ENCODE measurements around the gene PIGT.
"Not testable (repeated sequence)": the region's sequence is repeated elsewhere in the genome, so short reads cannot be mapped to it uniquely, and the experiment has no call there.

The PIGT gene

DNA sequence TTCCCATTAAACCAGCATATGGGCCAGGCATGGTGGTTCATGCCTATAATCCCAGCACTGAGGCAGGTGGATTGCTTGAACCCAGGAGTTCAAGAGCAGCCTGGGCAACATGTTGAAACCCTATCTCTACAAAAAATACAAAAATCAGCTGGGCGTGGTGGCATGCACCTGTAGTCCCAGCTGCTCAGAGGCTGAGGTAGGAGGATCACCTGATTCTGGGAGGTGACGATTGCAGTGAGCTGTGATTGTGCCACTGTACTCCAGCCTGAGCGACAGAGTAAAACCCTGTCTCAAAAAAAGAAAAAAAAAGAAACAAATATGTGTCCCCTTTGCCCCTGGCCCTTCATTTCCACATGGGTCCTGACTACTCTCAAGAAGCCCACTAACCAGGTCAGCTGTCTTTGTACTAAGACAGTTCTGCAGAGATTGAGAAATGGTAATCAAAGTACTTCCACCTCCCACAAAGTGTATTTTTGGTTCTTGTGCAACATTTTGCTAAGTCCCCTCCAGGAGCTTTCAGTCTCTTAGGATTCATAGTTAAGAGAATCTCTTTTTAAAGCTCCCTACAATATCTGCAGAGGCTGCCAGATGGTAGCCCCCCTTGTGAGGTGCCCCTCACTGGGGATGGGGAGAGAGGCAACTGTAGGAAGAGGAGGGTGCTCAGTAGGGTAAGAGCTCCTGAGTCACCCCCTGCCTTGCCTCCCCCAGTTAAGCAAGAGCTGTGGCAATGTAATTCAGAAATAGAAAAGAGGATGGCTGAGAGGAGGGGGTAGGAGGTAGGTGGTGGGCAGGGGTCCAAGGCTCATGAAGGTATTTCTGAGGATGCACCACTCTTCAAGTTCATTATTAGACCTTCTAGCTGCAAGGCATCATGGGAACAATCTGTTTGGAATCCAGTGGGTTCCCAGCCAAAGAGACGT lies 37.1 kb downstream of the PIGT start:
- peak overlapping the region; percentile 22 for H3K27ac Mint-ChIP-seq
- peaks cover 5% of the 10 kb centered on the region for H3K4me1 Mint-ChIP-seq (ENCODE audit: low read depth)
- H3K27me3 Mint-ChIP-seq (ENCODE audit: low read depth), result peaks cover 7% of the 10 kb centered on the region

DNA sequence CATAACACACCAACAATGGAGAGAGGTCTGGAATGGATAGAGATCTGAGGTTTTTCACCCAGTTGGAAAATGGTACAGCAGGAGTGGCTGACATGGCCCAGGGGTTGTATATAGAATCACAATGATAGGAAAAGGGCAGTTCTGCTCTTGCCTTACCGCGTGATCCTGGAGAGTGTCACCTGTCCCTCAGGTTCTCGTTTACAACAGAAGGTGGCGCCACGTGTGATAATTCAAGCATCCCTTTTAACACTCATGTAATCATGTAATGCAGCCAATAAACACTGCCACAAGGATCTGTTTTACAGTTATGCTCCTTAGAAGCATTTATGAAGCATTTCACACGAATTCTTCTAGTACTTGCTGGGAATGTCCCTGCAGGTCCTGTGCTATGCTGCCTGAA lies 40.7 kb downstream of the PIGT start:
- Mint-ChIP-seq H3K27me3 (ENCODE audit: low read depth) (peaks cover 12% of the 10 kb centered on the region), H3K36me3 (ENCODE audit: low read depth) (no peaks in the 10 kb centered on the region), H3K4me1 (ENCODE audit: low read depth) (peaks cover 2% of the 10 kb centered on the region), H3K27ac (no peak overlapping the region), H3K4me3 (no peak overlapping the region), H3K9me3 (no peaks in the 10 kb centered on the region)

More for the DNA sequence above, 37.1 kb downstream of the PIGT start:
- no peaks in the 10 kb centered on the region for H3K9me3 Mint-ChIP-seq
- no peak overlapping the region for H3K4me3 Mint-ChIP-seq
- H3K36me3 Mint-ChIP-seq (ENCODE audit: low read depth), result no peaks in the 10 kb centered on the region

DNA sequence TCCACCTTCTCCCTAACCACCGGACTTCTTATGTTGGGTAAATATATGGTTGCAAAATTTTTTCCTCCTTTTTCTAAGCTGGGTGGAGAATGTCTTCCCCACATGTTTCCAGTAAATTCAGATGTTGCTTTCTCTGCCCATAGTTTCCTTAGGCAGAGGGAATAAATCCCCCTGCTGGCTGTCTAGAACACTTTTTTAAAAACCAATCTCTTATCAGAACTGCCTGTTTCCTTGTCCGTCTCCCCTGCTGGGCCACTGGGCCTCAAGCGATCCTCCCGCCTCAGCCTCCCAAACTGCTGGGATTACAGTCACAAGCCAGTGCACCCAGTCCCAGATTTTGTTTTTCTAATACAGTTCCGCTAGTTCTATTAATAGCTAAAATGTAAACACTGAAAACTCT lies 43.7 kb downstream of the PIGT start:
- Mint-ChIP-seq H3K9me3 (no peaks in the 10 kb centered on the region), H3K27me3 (ENCODE audit: low read depth) (peaks cover 12% of the 10 kb centered on the region), H3K36me3 (ENCODE audit: low read depth) (no peaks in the 10 kb centered on the region)

DNA sequence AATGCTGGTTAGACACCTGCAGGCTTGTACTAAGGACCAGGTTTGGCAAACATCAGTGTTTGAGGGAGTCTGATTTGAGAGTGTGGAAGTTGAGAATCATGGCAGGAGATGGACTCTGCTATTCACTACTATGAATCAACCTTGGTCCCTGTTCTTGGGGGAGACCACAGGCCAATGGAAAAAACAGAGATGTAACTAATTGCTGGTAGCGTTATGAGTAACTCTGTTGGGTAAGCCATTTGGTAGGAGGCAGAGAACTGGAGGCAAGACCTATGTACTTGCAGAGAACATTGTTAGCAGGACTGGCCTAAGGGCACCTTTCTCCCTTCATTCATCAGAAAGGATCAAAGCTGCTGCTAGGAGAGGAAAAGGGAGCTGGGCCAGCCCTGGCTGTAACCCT lies 45.3 kb downstream of the PIGT start:
- Mint-ChIP-seq H3K27ac (no peak overlapping the region), H3K36me3 (ENCODE audit: low read depth) (no peaks in the 10 kb centered on the region), H3K4me3 (no peak overlapping the region), H3K27me3 (ENCODE audit: low read depth) (peaks cover 12% of the 10 kb centered on the region), H3K9me3 (no peaks in the 10 kb centered on the region), H3K4me1 (ENCODE audit: low read depth) (no peaks in the 10 kb centered on the region)

More for the DNA sequence above, 43.7 kb downstream of the PIGT start:
- no peak overlapping the region for H3K4me3 Mint-ChIP-seq
- H3K27ac Mint-ChIP-seq, result no peak overlapping the region
- no peaks in the 10 kb centered on the region for H3K4me1 Mint-ChIP-seq (ENCODE audit: low read depth)

DNA sequence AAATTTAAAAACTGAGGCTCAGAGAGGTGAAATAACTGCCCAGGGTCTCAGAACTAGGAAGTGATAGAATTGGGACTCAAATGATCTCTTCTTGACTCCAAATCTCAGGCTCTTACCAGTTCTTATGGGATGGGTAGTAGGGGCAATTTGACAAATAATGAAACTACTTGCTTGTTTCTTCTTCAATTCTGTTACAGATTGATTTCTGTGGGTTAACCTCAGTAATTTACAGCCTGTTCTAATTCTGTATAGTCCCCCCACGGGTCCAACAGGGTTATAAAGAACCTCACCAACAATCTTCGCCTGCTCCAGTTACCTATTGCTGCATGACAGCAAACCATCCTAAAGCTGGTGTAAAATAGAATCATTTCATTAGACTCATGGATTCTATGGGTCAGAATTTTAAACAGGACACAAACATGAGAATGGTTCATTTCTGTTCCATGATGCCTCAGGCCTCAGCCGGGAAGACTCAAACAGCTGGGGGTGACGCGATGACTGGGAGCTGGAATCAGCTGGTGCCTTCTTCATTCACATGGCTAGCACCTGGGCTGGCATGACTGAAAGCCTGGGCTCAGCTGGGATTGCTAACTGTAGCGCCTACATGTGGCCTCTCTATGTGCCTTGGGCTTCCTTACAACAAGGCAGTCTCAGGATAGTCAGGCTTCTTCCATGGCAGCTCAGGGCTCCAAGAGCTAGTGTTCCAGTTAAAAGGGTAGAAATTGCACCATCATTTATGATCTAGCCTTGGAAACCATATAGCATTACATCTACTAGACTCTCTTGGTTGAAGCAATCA lies 47.0 kb downstream of the PIGT start:
- Mint-ChIP-seq H3K4me3 (no peak overlapping the region), H3K9me3 (no peaks in the 10 kb centered on the region), H3K4me1 (ENCODE audit: low read depth) (no peaks in the 10 kb centered on the region), H3K27ac (no peak overlapping the region), H3K36me3 (ENCODE audit: low read depth) (no peaks in the 10 kb centered on the region), H3K27me3 (ENCODE audit: low read depth) (peaks cover 9% of the 10 kb centered on the region)

DNA sequence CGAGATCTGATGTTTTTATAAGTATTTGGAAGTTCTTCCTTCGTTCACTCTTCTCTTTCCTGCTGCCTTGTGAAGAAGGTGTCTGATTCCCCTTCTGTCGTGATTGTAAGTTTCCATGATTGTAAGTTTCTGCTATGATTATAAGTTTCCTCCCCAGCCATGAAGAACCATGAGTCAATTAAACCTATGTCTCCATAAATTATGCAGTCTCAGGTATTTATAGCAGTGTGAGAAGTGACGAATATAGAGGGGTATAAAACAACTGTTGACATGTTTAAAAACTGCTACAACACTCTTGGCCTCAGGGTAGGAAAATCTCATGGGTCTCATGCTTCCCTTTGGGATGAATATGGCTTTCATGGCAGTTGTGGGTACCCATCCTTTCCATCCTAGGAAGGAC lies 47.8 kb downstream of the PIGT start:
- Mint-ChIP-seq H3K27me3 (ENCODE audit: low read depth) (peaks cover 17% of the 10 kb centered on the region), H3K36me3 (ENCODE audit: low read depth) (no peaks in the 10 kb centered on the region), H3K4me1 (ENCODE audit: low read depth) (no peaks in the 10 kb centered on the region), H3K9me3 (no peaks in the 10 kb centered on the region), H3K27ac (no peak overlapping the region), H3K4me3 (no peak overlapping the region)

DNA sequence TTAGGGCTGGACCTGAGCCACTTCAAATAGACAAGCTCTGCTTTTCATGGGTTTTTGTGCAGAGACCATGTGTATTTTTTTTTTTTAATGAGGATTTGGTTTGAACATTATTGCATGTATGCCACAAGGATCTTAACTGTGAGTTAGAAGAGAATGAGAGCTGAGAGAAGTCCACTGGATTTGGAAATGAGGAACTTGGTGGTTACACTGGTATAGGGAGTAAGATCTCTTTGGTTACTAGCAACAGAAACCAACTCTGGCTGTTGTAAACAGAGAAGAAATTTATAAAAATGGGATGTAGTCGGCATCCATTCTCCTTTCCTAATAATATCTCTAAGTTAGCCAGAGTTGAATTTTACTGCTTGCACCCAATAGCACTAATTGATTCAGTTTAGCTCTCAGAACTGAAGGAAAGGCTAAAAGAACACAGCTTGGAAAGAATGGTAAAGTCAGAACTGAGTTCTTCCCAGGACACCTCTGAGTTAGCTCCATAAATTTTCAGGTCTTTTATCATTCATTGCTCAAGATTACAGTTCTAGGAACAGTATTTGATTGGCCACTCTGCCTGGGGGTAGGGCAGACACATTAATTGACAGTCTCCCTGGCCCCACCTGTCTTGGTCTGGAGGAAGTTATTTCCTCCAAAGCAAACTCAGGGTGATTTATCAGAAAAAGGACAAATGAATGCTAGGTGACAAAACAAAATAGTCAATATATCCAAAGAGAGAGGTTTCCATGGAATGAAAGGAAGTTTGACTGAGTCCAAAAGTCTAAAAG lies 49.7 kb downstream of the PIGT start:
- H3K4me1 Mint-ChIP-seq (ENCODE audit: low read depth), result no peaks in the 10 kb centered on the region
- no peaks in the 10 kb centered on the region for H3K36me3 Mint-ChIP-seq (ENCODE audit: low read depth)
- H3K9me3 Mint-ChIP-seq, result no peaks in the 10 kb centered on the region
- H3K27ac Mint-ChIP-seq, result no peak overlapping the region
- H3K4me3 Mint-ChIP-seq, result no peak overlapping the region
- H3K27me3 Mint-ChIP-seq (ENCODE audit: low read depth), result peaks cover 28% of the 10 kb centered on the region

DNA sequence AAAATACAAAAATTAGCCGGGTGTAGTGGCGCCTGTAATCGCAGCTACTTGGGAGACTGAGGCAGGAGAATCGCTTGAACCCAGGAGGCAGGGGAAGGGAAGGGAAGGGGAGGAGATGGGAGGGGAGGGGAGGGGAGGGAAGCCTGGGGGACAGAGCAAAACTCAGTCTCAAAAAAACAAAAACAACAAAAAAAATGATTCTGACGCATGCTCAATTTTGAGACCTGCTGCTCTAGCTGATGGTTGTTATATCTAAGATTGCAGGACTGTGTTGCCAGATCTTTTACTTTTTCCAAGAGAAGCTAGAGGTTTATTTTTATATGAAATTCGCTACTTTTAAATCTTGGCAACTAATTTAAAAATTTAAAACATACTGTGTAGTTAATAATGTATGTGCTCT lies 51.2 kb downstream of the PIGT start:
- Mint-ChIP-seq H3K4me3 (no peak overlapping the region), H3K9me3 (no peaks in the 10 kb centered on the region), H3K4me1 (ENCODE audit: low read depth) (no peaks in the 10 kb centered on the region), H3K27ac (no peak overlapping the region), H3K36me3 (ENCODE audit: low read depth) (no peaks in the 10 kb centered on the region), H3K27me3 (ENCODE audit: low read depth) (peaks cover 35% of the 10 kb centered on the region)

DNA sequence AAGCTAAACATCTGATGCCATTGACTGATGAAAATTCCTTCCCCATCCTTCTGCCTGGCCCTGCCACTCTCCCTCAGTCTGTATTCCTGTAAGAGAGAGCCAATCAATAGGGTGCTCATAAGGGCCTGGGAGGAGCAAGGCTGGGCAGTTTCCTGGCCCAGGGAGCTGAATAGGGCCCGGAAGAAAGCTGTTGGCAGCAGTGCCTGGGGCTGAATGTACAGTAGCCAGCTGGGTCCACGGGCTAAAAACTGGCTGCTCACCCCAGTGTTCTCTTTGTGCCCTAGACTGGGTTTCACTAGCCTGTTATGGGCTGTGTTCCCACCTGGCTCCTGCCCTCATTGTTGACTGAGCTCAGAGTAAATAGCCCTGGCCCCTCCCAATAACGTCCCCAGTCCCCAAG lies 51.9 kb downstream of the PIGT start:
- H3K4me3 Mint-ChIP-seq, result no peak overlapping the region
- peaks cover 41% of the 10 kb centered on the region for H3K27me3 Mint-ChIP-seq (ENCODE audit: low read depth)
- H3K36me3 Mint-ChIP-seq (ENCODE audit: low read depth), result no peaks in the 10 kb centered on the region
- no peaks in the 10 kb centered on the region for H3K9me3 Mint-ChIP-seq
- H3K4me1 Mint-ChIP-seq (ENCODE audit: low read depth), result no peaks in the 10 kb centered on the region
- H3K27ac Mint-ChIP-seq, result no peak overlapping the region

DNA sequence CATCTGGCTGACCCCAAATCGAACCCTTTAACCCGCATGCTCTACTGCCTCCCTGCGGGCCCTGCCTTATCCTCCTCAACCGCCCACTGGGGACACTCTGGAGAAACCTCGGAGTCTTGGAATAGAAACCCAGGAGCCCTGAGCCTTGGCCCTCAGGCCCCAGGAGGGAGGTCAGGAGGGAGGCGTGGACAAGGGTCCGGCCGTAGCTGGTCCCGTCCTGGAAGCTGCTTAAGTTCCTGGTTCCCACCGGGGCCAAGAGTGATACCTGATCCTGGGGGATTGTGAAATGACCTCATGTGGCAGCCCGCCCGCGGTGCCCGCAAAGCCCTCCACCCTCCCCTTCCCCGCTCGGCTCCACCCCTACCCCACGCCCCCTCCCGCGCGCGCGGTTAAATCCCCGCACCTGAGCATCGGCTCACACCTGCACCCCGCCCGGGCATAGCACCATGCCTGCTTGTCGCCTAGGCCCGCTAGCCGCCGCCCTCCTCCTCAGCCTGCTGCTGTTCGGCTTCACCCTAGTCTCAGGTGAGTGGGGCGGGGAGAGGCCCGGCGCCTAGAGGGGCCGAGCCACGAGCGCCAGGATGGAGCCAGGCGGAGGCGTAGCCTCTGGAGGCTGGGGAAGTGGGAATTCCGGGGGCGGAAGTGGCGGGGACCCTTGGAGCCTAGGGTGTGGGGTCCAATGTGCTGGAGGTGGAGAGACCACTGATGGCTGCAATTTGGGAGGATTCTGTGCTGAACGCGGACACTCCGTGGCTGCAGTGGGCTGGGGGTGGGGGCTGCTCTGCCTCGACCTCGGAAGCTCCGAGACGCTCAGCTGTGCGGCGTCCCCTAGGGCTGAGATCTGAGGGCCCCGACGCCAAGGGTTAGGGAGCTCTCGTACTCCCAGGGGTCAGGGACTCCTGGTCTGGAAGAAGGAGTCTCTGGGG lies 53.7 kb downstream of the PIGT start, which contains the start of gene WFDC2:
Gene WFDC2 (plus strand): TSS at position 418 of the 926 bp plus-strand sequence. CDS start 29 bp downstream, at position 447.
- H3K4me3 Mint-ChIP-seq, result peak within 1 kb of the TSS; percentile 35
- no peaks in the 10 kb centered on the region for H3K9me3 Mint-ChIP-seq
- no peak within 1 kb of the TSS for H3K27ac Mint-ChIP-seq
- no peaks in the 10 kb centered on the region for H3K36me3 Mint-ChIP-seq (ENCODE audit: low read depth)
- H3K4me1 Mint-ChIP-seq (ENCODE audit: low read depth), result no peaks in the 10 kb centered on the region
- peaks cover 43% of the 10 kb centered on the region for H3K27me3 Mint-ChIP-seq (ENCODE audit: low read depth)

DNA sequence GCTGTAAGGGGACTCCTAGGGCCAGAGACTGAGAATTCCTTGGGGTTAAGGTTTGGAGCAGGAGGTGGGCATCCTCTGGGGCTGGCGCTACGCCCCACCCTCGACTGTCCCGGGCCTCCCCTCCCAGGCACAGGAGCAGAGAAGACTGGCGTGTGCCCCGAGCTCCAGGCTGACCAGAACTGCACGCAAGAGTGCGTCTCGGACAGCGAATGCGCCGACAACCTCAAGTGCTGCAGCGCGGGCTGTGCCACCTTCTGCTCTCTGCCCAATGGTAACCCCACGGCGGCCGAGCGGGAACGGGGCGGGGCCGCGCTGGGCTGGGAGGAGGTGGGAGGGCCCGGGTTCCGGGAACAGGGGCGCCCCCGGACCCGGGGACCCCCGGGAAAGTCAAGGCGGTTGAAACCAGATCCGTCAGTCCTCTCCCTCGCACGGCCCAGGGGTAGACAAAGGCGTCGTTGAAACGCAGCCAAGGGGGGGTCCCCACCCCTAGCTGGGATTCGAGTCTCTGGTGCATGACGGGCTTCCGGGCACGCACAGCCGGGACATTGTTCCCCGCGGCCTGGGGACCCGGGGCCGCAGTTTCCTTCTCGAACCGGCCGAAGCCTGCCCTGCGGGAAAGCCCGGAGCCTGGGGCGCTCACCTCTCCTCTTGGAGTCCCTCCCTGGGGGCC lies 54.5 kb downstream of the PIGT start:
- Mint-ChIP-seq H3K27ac (no peak overlapping the region), H3K27me3 (ENCODE audit: low read depth) (peaks cover 43% of the 10 kb centered on the region), H3K36me3 (ENCODE audit: low read depth) (no peaks in the 10 kb centered on the region), H3K9me3 (no peaks in the 10 kb centered on the region), H3K4me1 (ENCODE audit: low read depth) (no peaks in the 10 kb centered on the region), H3K4me3 (peak overlapping the region; percentile 35)

DNA sequence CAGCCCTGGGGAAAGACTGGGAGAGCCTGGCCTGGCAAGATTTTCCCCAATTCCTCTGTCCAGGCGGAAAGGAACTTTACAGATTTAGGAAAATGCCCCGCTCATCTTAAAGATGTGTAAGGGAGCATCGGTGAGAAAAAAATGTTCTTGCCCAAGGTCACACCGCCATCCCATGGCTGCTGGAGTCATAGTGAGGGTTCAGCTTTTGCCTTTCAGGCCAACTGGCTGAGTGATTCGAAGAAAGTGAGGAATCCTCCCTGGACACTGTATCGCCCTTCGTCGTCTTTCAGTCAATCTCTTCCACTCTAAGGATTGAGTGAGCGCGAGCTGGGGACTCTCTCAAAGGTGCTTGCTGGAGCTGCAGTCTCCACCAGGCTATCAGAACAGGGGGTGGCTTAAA lies 55.0 kb downstream of the PIGT start:
- Mint-ChIP-seq H3K9me3 (no peaks in the 10 kb centered on the region), H3K4me3 (peak overlapping the region; percentile 23), H3K4me1 (ENCODE audit: low read depth) (no peaks in the 10 kb centered on the region), H3K36me3 (ENCODE audit: low read depth) (no peaks in the 10 kb centered on the region), H3K27me3 (ENCODE audit: low read depth) (peaks cover 43% of the 10 kb centered on the region), H3K27ac (no peak overlapping the region)

DNA sequence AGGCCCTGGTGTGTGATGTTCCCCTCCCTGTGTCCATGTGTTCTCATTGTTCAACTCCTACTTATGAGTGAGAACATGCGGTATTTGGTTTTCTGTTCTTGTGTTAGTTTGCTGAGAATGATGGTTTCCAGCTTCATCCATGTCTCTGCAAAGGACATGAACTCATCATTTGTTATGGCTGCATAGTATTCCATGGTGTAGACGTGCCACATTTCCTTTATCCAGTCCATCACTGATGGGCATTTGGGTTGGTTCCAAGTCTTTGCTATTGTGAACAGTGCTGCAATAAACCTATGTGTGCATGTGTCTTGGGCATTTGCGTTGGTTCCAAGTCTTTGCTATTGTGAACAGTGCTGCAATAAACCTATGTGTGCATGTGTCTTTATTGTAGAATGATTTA lies 56.3 kb downstream of the PIGT start:
- H3K4me3 Mint-ChIP-seq; H3K4me1 Mint-ChIP-seq (ENCODE audit: low read depth); H3K9me3 Mint-ChIP-seq; H3K36me3 Mint-ChIP-seq (ENCODE audit: low read depth); H3K27ac Mint-ChIP-seq: not testable (repeated sequence)
- peaks cover 43% of the 10 kb centered on the region for H3K27me3 Mint-ChIP-seq (ENCODE audit: low read depth)
